ENCODE measurements around the gene TBC1D22B.

DNA sequence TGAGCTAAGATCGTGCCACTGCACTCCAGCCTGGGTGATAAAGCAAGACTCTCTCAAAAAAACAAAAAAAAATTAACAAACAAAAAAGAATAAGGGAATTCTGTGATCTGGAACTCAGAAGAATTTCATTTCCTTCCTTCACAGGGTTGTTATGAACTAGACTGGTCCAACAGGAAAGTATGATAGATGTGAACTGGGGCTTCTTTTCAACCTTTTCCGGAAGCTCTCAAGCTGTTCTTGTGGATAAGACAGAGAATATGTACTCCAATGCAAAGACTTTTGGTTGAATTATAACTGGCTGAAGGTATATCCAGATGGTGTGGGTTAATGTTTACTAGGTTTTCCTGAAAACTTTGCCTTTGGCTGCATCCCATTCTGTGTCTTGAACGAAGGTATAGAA lies 101.5 kb downstream of the TBC1D22B start:
- TF ChIP-seq, protein P1, sequence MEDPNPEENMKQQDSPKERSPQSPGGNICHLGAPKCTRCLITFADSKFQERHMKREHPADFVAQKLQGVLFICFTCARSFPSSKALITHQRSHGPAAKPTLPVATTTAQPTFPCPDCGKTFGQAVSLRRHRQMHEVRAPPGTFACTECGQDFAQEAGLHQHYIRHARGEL (CRISPR knock-in tag; IDR thresholded peaks at IDR 0.05) = no peak
- TF ChIP-seq SP1 (IDR thresholded peaks at IDR 0.05) (no peak), SP1 (CRISPR knock-in tag; IDR thresholded peaks at IDR 0.05) (no peak), CHD4 (IDR thresholded peaks at IDR 0.05; ENCODE audit: borderline replicate concordance, low read length) (no peak), STAT6 (CRISPR knock-in tag; IDR thresholded peaks at IDR 0.05; ENCODE audit: borderline replicate concordance) (no peak), ZNF296 (CRISPR knock-in tag; conservative IDR thresholded peaks at IDR 0.05) (no peak), PHF8 (CRISPR knock-in tag; IDR thresholded peaks at IDR 0.05) (no peak), SNAI1 (CRISPR knock-in tag; IDR thresholded peaks at IDR 0.05; ENCODE audit: borderline replicate concordance) (no peak), CBFB (CRISPR knock-in tag; IDR thresholded peaks at IDR 0.05) (no peak), MTF2 (CRISPR knock-in tag; IDR thresholded peaks at IDR 0.05; ENCODE audit: borderline replicate concordance) (no peak), EZH2 (conservative IDR thresholded peaks at IDR 0.05; ENCODE audit: low read depth, low read length) (no peak), ZNF225 (CRISPR knock-in tag; IDR thresholded peaks at IDR 0.05) (no peak), STAG1 (CRISPR knock-in tag; IDR thresholded peaks at IDR 0.05) (no peak)
- TF ChIP-seq, protein P2, sequence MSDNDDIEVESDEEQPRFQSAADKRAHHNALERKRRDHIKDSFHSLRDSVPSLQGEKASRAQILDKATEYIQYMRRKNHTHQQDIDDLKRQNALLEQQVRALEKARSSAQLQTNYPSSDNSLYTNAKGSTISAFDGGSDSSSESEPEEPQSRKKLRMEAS (IDR thresholded peaks at IDR 0.05) = no peak
- TF ChIP-seq, protein P3, sequence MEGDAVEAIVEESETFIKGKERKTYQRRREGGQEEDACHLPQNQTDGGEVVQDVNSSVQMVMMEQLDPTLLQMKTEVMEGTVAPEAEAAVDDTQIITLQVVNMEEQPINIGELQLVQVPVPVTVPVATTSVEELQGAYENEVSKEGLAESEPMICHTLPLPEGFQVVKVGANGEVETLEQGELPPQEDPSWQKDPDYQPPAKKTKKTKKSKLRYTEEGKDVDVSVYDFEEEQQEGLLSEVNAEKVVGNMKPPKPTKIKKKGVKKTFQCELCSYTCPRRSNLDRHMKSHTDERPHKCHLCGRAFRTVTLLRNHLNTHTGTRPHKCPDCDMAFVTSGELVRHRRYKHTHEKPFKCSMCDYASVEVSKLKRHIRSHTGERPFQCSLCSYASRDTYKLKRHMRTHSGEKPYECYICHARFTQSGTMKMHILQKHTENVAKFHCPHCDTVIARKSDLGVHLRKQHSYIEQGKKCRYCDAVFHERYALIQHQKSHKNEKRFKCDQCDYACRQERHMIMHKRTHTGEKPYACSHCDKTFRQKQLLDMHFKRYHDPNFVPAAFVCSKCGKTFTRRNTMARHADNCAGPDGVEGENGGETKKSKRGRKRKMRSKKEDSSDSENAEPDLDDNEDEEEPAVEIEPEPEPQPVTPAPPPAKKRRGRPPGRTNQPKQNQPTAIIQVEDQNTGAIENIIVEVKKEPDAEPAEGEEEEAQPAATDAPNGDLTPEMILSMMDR (CRISPR knock-in tag; IDR thresholded peaks at IDR 0.05) = no peak

Measured in HepG2 (cell line).